Gastroesophageal sphincter (tissue), 4 donors: ENCODE measurements around the gene TEC. TPM values are rescaled to one million over a fixed set of nuclear protein-coding genes. Genes with fewer than 3 reads are reported as not detected.
"Not testable (repeated sequence)": the region's sequence is repeated elsewhere in the genome, so short reads cannot be mapped to it uniquely, and the experiment has no call there.

ENCODE experiments used
- ATAC-seq: fragments of 150-250 bp; one replicate; pipeline ENCODE4 v1.9.1; 2016; ENCODE audit warnings: mild to moderate bottlenecking, moderate library complexity
- H3K27ac ChIP-seq, 4 donors: fragments of 200-600 bp; sonication (generic) in 3 of 4; 1 replicate in 3 of 4; 2 replicates in 1 of 4; pipeline ENCODE4 v1.5.1; 2016 to 2019
- H3K27me3 ChIP-seq: fragments of 200-600 bp; sonication (generic); one replicate; pipeline ENCODE4 v1.5.1; 2019
- H3K36me3 ChIP-seq, 2 donors: fragments of 200-600 bp; sonication (generic); one replicate each; pipeline ENCODE4 v1.5.1; 2019; ENCODE audit warnings: control low read depth in 1 of 2
- H3K4me1 ChIP-seq, 3 donors: fragments of 200-600 bp; sonication (generic); 1 replicate in 2 of 3; 2 replicates in 1 of 3; pipeline ENCODE4 v1.5.1; 2016 to 2019; ENCODE audit warnings: control low read depth in 2 of 3
- H3K4me3 ChIP-seq, 2 donors: fragments of 200-600 bp; sonication (generic); one replicate each; pipeline ENCODE4 v1.5.1; 2019; ENCODE audit warnings: mild to moderate bottlenecking in 1 of 2, moderate library complexity in 1 of 2
- H3K9me3 ChIP-seq, 3 donors: fragments of 200-600 bp; sonication (generic); one replicate each; pipeline ENCODE4 v1.5.1; 2017 to 2019; ENCODE audit warnings: control low read depth in 2 of 3
- EP300 ChIP-seq: sonication (generic); formaldehyde crosslinking; IDR thresholded peaks from one replicate; pipeline ENCODE4 v1.6.1; 2017; ENCODE audit warnings: antibody characterized with exemption, mild to moderate bottlenecking
- POLR2A ChIP-seq, 2 donors: fragments of 450-650 bp; IDR thresholded peaks; one replicate each; pipeline ENCODE4 v1.6.1; 2017; ENCODE audit warnings: antibody characterized with exemption in 2 of 2, mild to moderate bottlenecking in 2 of 2, moderate library complexity in 1 of 2
- POLR2AphosphoS5 ChIP-seq: sonication (generic); formaldehyde crosslinking; IDR thresholded peaks from one replicate; pipeline ENCODE4 v1.6.1; 2017; ENCODE audit warnings: antibody characterized with exemption
- WGBS, 2 donors: methylation state at CpG; one replicate each; pipeline ENCODE4 v1.1.5; 2018; ENCODE audit warnings: low coverage in 1 of 2; 5-methylcytosine and 5-hydroxymethylcytosine counted together
- total RNA-seq, 4 donors: library from RNA; depleted of rRNA; stranded (reverse); fragments of >200 nt; gene quantifications; one replicate each; pipeline ENCODE4 v1.1.0, GENCODE V29; 2016
- TF ChIP-seq, protein P1 (sequence below), 4 experiments: fragments of 200-600 bp in 2 of 4; fragments of 450-650 bp in 2 of 4; sonication (generic) in 1 of 4; IDR thresholded peaks; one replicate each; pipeline ENCODE4 v1.5.1; 2017 to 2019; ENCODE audit warnings: antibody characterized with exemption in 4 of 4, mild to moderate bottlenecking in 2 of 4, moderate library complexity in 2 of 4

Gene TEC
- 1 to 10 TPM; 1.9 to 6.5 (median 3.1) TPM for total RNA-seq

DNA sequence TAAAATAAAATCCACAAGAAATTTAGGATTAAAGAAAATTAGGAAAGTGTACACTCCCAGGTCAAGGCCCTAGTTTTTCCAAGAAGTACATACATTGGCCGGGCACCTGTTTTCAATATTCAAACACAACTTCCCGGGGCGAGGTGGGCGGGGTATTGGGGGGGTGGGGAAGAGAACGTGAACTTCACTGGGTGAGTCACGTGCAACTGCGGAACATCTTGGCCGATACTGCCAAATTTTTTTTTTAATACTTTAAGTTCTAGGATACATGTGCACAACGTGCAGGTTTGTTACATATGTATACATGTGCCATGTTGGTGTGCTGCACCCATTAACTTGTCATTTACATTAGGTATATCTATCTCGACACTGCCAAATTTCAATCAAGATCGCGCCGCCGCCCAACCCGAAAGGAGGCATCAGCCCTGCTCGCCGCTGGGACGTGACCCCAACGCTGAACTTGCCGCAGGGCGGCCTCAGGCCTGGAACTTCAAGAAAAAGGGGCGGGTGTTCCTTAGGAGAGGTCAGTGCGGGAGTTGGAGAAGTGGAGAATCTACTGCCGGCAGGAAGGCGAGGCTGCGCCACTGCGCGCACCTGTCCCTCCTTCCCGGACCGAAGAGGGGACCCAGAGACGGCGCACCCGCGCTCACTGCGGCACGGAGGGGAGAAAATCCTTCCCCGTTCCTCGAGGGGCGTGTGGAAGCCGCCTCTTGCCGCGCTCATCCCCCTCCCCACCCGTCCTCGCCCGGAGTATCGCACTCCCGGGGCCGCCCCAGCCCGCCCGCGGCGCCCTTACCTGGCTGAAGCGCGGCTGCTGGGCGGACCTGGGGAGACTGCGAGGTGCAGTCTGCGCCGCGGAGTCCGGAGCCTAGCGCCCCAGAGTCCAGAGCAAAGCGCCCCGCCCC, at the start of gene TEC:
Gene TEC (minus strand): TSS at position 883 of the 905 bp plus-strand sequence. CDS start 41,224 bp downstream, outside the sequence.
- Histone ChIP-seq H3K4me3 (peak within 1 kb of the TSS; percentile 77 to 89), H3K27ac (peak within 1 kb of the TSS; percentile 17 to 88 (median 80)), H3K36me3 (no peaks in the 10 kb centered on the region), H3K9me3 (no peaks in the 10 kb centered on the region), H3K27me3 (no peaks in the 10 kb centered on the region), H3K4me1 (peaks cover 0 to 21% (median 0%) of the 10 kb centered on the region in 3 donors)
- 11 to 28% methylated on average over 4 to 9 of the region's 63 CpGs for WGBS, 2 donors
- peak; percentile 64 for ATAC-seq
- TF ChIP-seq POLR2AphosphoS5 (no peak), EP300 (no peak), POLR2A (IDR thresholded peaks at IDR 0.05) (peak; percentile 49 to 53)
- TF ChIP-seq, protein P1, sequence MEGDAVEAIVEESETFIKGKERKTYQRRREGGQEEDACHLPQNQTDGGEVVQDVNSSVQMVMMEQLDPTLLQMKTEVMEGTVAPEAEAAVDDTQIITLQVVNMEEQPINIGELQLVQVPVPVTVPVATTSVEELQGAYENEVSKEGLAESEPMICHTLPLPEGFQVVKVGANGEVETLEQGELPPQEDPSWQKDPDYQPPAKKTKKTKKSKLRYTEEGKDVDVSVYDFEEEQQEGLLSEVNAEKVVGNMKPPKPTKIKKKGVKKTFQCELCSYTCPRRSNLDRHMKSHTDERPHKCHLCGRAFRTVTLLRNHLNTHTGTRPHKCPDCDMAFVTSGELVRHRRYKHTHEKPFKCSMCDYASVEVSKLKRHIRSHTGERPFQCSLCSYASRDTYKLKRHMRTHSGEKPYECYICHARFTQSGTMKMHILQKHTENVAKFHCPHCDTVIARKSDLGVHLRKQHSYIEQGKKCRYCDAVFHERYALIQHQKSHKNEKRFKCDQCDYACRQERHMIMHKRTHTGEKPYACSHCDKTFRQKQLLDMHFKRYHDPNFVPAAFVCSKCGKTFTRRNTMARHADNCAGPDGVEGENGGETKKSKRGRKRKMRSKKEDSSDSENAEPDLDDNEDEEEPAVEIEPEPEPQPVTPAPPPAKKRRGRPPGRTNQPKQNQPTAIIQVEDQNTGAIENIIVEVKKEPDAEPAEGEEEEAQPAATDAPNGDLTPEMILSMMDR (IDR thresholded peaks at IDR 0.05) = no peak

DNA sequence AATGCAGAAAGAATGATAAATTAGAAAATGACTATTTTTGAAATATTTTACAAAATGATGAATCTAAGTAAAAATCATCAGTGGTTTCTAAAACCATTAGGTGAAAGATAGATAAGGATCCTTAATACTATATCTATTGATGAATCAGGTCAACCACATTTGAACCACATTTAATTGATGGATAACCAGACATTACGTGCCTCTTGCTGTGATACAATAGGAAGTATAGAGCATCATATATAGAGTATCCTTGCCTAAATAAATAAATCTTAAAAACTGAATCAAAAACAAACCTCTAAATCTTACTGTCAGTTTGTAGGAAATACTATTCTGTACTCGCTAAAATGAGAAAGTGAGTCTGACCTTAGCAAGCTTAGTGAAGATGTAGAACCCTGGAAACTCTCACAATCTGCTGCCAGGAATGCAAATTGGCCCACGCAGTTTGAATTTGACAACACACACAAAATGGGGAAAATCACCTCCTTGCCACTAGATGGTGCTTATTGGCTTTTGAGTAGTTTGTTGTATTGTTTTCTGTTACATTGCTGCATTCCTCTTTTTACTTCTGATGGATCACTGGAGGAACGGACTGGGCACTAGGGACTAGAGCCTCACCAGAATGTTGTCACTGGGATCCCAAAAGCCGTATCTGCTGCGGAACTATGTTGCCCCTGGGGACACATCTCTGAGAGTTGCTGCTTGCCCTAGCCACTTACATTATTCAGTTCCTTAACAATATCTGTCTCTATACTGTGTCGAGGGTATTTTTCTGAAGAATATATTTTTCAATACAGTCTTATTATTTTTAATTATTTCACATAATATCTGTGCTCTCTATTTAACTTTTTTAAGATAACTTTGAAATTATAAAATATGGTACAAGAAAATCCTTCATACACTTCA, 46.3 kb upstream of the TEC start:
- Histone ChIP-seq H3K4me3 (no peak overlapping the region), H3K4me1 (no peaks in the 10 kb centered on the region), H3K27me3 (no peaks in the 10 kb centered on the region), H3K36me3 (no peaks in the 10 kb centered on the region), H3K9me3 (no peaks in the 10 kb centered on the region), H3K27ac (no peak overlapping the region)
- WGBS, 2 donors = 26 to 30% methylated on average over 7 of the region's 7 CpGs
- TF ChIP-seq POLR2AphosphoS5 = no peak
- TF ChIP-seq, protein P1 (IDR thresholded peaks at IDR 0.05) = peak in 3 of 4 experiments; percentile 48 to 65 (median 51)
- TF ChIP-seq EP300 = no peak
- ATAC-seq = peak; percentile 28

DNA sequence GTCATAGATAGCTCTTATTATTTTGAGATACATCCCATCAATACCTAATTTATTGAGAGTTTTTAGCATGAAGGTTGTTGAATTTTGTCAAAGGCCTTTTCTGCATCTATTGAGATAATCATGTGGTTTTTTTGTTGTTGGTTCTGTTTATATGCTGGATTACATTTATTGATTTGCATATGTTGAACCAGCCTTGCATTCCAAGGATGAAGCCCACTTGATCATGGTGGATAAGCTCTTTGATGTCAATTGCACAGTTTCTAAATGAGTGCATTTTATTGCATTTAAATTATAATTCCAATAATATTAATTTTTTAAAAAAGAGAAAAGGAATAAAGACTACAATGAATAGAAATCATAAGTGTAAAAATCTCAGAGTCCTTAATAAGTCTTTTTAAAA, 45.1 kb upstream of the TEC start:
- not testable (repeated sequence) for H3K4me3 ChIP-seq, H3K27ac ChIP-seq, H3K9me3 ChIP-seq, H3K27me3 ChIP-seq, H3K4me1 ChIP-seq, ATAC-seq, H3K36me3 ChIP-seq

DNA sequence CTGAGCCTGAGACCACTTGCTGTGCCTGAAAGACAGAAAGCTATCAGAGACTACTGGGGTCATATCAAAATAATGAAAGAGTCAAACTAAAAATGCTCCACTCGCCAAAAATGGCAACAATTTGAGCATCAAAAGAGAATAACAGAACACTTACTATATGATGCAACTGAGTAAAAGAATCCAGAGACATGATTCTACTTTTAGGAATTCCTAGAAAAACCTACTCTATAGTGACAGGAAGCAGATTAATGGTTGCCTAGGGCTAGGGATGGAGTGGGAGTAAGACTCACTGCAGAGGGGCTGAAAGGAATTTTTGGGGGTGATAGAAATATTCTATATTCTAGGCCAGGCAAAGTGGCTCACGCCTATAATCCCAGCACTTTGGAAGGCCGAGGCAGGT, 42.3 kb upstream of the TEC start:
- TF ChIP-seq POLR2A (IDR thresholded peaks at IDR 0.05) (no peak), POLR2AphosphoS5 (no peak), EP300 (no peak)
- TF ChIP-seq, protein P1 (IDR thresholded peaks at IDR 0.05) = no peak
- Histone ChIP-seq H3K27ac (no peak overlapping the region), H3K27me3 (no peaks in the 10 kb centered on the region), H3K4me1 (no peaks in the 10 kb centered on the region), H3K9me3 (no peaks in the 10 kb centered on the region), H3K4me3 (no peak overlapping the region), H3K36me3 (no peaks in the 10 kb centered on the region)
- WGBS, 2 donors = 66 to 100% methylated on average over 2 to 3 of the region's 3 CpGs
- ATAC-seq = no peak

DNA sequence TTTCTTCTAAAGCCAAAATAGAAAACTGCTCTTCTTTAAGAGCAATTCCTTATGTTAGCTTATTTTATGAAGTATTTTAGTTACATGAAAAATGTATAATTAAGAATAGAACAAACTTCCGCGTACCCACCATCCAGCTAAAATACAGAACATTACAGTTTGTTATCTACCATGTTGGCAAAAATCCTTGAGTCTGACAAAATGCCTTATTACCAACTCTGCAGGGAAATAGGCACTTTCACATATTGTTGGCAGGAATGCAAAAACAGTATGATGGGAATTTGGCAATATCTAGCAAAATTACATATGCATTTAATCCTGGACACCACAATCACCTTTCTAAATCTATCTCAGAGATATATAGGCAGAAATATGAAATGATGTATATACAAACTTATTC, 39.3 kb upstream of the TEC start:
- Histone ChIP-seq H3K27me3 (no peaks in the 10 kb centered on the region), H3K4me3 (no peak overlapping the region), H3K4me1 (no peaks in the 10 kb centered on the region), H3K36me3 (no peaks in the 10 kb centered on the region), H3K9me3 (no peaks in the 10 kb centered on the region), H3K27ac (no peak overlapping the region)
- WGBS, 2 donors = 76 to 82% methylated on average over 2 of the region's 2 CpGs
- TF ChIP-seq EP300 (no peak), POLR2AphosphoS5 (no peak), POLR2A (IDR thresholded peaks at IDR 0.05) (no peak)
- TF ChIP-seq, protein P1 (IDR thresholded peaks at IDR 0.05) = no peak
- ATAC-seq = no peak
